Medulla oblongata (tissue), 1 donor: Measurements from ENCODE around the gene GTPBP1.

Experiments
- DNase-seq: peaks from one replicate; pipeline ENCODE4 v3.0.0-alpha.2; 2015; ENCODE audit errors: extremely low spot score

Gene GTPBP1

GRCh38 chr22:38705235-38706100, at the start of gene GTPBP1:
Gene GTPBP1 (plus strand): TSS chr22:38705944. CDS start chr22:38705956, 12 bp downstream.
- DNase-seq, result peak; percentile 100

GRCh38 chr22:38656256-38657044, 49.3 kb upstream of the GTPBP1 start, which contains the start of the genes CBY1 and FAM227A:
Gene CBY1 (plus strand): TSS chr22:38656638. CDS start chr22:38668055, 11,417 bp downstream.
Gene FAM227A (minus strand): TSS chr22:38656392. CDS start chr22:38650168, 6,224 bp downstream.
- peak; percentile 93 for DNase-seq

- peak; percentile 42 for DNase-seq
Measured at GRCh38 chr22:38657045-38657909, 48.5 kb upstream of the GTPBP1 start.

GRCh38 chr22:38674888-38675287, 30.9 kb upstream of the GTPBP1 start:
- peak; percentile 79 for DNase-seq

- DNase-seq, result no peak
Measured at GRCh38 chr22:38675833-38676232, 29.9 kb upstream of the GTPBP1 start.

- peak; percentile 92 for DNase-seq
Measured at GRCh38 chr22:38681582-38682335, 24.0 kb upstream of the GTPBP1 start, which contains the start of gene TOMM22. Gene TOMM22 (plus strand): TSS chr22:38681957. CDS start chr22:38681979, 22 bp downstream.

GRCh38 chr22:38684895-38685294, 20.8 kb upstream of the GTPBP1 start:
- DNase-seq, result no peak

- DNase-seq, result no peak
Measured at GRCh38 chr22:38685761-38686160, 20.0 kb upstream of the GTPBP1 start.

- no peak for DNase-seq
Measured at GRCh38 chr22:38689651-38690050, 16.1 kb upstream of the GTPBP1 start.

GRCh38 chr22:38694049-38694448, 11.7 kb upstream of the GTPBP1 start:
- DNase-seq, result no peak

- DNase-seq, result no peak
Measured at GRCh38 chr22:38694940-38695339, 10.8 kb upstream of the GTPBP1 start.

GRCh38 chr22:38696606-38697424, 8.9 kb upstream of the GTPBP1 start:
- DNase-seq, result peak; percentile 53

GRCh38 chr22:38697425-38698089, 8.2 kb upstream of the GTPBP1 start:
- peak; percentile 50 for DNase-seq

GRCh38 chr22:38698407-38699094, 7.2 kb upstream of the GTPBP1 start:
- DNase-seq, result no peak

- no peak for DNase-seq
Measured at GRCh38 chr22:38699143-38699542, 6.6 kb upstream of the GTPBP1 start.

- DNase-seq, result peak; percentile 44
Measured at GRCh38 chr22:38699784-38700183, 6.0 kb upstream of the GTPBP1 start.

- DNase-seq, result peak; percentile 42
Measured at GRCh38 chr22:38700270-38700788, 5.4 kb upstream of the GTPBP1 start.
